C4-2B (cell line): ENCODE measurements around the gene ARHGAP1.

ENCODE experiments used
- H3K27ac ChIP-seq: fragments of 450-650 bp; 2 replicates; pipeline ENCODE4 v1.5.1; 2017
- ZFX ChIP-seq: fragments of 450-650 bp; IDR thresholded peaks from 2 replicates; pipeline ENCODE4 v1.6.1; 2017
- TF ChIP-seq, protein P1 (sequence below): fragments of 450-650 bp; conservative IDR thresholded peaks from 2 replicates; pipeline ENCODE4 v1.5.1; 2017; ENCODE audit warnings: mild to moderate bottlenecking

ARHGAP1 gene

DNA sequence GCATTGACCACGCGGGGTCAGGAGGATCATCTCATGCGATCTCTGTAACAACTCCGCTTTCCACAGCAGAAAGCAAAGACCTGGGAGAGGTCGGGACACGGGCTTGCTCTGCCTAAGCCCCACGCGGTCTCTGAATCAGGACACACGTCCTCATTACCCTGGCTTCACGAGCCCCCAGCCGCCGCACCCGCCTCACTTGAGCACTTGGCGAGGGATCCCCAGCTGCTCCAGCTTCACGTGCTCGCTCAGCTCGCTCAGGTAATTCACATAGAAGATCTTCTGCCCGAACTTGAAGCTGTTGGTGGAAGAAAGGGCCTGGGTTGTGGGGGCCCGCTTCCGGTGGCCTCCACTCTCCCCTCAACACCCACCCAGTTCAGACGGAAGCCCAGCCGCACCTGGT, 19.6 kb downstream of the ARHGAP1 start:
- H3K27ac ChIP-seq = no peak overlapping the region

DNA sequence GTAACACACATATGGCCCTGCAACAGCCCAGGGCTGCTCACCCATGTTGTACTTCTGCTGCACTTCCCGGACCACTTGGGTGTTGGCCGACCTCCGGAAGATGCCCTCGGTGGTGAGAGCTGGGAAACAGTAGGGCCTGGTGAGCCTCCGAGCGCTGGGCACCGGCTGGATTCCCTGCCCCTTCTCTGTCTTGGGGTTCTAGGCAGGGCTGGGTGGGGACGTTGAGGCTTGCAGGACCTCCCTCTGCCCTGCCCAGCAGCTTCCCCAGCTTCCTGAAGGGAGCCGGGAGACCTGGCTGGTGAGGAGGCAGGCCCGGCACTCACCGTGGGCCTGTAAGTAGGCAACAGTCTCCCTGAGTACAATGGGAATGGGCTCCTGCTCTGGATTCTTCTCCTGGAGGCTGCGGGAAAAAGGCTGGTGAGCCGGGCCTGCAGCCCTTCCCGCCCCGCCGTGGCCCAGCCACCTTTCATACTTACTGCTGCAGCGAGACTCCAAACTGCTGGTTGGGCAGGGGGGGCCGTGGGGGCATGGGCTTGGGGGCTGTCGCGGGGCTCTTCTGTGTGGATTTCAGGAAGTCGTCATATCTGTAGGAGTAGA, 20.2 kb downstream of the ARHGAP1 start:
- H3K27ac ChIP-seq = no peak overlapping the region
- no peak for TF ChIP-seq ZFX
- TF ChIP-seq, protein P1, sequence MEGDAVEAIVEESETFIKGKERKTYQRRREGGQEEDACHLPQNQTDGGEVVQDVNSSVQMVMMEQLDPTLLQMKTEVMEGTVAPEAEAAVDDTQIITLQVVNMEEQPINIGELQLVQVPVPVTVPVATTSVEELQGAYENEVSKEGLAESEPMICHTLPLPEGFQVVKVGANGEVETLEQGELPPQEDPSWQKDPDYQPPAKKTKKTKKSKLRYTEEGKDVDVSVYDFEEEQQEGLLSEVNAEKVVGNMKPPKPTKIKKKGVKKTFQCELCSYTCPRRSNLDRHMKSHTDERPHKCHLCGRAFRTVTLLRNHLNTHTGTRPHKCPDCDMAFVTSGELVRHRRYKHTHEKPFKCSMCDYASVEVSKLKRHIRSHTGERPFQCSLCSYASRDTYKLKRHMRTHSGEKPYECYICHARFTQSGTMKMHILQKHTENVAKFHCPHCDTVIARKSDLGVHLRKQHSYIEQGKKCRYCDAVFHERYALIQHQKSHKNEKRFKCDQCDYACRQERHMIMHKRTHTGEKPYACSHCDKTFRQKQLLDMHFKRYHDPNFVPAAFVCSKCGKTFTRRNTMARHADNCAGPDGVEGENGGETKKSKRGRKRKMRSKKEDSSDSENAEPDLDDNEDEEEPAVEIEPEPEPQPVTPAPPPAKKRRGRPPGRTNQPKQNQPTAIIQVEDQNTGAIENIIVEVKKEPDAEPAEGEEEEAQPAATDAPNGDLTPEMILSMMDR = no peak

More for the DNA sequence above, 19.6 kb downstream of the ARHGAP1 start:
- TF ChIP-seq, protein P1 = no peak
- TF ChIP-seq ZFX = no peak

DNA sequence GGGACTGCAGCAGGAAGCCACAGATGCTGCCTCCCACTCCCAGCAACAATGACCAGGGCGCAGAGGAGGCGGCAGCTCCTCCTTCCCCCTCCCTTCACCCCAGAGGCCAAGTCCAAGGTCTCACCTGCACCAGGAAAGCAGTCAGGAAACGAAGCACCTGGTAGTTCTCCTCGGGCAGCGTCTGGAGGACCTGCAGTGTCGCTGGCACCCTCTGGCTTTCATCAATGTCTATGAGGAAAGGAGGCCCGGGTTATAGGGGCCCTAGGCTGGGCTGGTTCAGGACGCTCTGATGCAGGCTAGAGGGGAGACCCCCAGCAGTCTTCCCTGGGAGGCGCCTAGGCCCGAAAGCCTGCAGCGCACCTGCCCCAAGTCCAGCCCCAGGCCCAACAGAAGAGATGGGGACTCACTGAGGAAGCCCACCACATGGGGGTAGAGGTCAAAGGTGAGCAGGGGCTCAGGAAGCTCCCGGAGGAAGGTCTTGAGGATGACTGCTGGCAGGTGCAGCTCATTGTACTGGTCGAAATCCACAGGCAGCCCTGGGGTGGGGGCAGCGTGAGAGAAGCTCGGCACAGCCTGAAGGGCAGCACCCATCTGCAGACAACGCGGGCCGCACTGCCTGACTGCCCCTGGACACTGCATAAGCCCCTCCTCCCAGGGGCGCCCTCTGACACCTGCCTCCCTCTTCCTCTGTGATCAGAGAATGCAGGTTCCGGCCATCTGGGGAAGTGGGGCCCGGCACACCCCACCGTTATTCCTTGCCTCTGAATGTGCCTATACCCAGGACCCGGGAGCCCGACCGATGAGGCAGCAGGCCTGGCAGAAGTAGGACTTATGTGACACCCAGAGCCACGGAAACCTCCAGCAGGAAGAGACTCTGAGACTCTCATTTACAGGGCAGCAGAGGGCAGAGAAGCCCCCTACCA, 20.9 kb downstream of the ARHGAP1 start:
- H3K27ac ChIP-seq = no peak overlapping the region
- TF ChIP-seq, protein P1 = no peak
- TF ChIP-seq ZFX = no peak

DNA sequence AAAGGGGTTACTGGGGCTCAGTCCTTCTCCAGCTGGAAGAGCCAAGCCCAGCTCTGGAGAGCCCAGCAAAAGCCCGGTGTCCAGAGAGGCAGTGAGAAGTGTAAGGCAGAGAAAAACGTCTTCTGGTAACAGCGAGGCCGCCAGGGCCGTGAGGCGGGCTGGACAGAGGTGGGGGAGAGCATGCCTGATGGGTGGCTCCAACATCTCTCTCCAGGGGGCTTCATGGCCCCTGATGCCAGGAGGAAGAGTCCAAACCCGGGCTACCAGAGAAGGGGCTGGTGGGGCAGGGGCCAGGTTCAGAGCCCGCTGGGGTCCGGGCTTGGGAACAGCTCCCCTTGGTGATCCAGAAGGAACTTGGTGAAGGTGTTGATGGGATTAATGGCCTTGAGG, 21.7 kb downstream of the ARHGAP1 start:
- no peak overlapping the region for H3K27ac ChIP-seq
- TF ChIP-seq, protein P1 = no peak
- TF ChIP-seq ZFX = no peak

DNA sequence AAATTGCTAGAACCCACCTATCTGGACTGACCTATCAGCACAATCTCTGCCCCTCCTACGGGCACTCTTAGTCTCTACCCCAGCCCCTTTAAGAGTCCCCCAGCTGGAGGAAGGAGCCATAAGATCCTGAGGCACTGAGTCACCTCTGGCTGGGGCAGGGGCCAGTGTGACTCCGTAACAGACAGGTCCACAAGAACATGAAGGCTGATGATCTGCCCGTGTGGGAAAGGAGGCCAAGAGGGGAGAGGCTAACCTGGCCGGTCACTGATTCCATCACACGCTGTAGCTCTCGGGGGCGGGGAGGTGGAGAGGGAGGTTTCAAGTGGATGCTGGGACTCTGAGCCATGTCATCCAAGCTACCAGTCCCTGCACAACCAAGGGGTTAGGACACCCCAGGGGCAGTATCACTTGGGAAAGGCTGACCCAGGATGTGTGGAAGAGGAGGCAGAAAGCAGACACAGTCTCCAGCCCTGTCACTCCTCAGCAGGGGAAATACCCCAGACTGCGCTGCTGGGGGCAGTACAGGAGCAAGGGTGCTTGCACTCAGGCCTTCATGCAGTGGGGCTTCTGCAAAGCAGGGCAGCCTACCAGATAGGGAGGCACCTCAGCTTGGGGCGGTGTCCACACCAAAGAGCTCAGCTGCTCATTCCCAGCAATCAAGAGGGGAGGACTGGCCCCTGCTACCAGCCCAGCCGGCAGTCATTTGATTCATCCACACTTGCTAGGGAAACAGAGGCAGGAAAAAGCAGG, 22.3 kb downstream of the ARHGAP1 start:
- TF ChIP-seq, protein P1 = no peak
- TF ChIP-seq ZFX = no peak
- no peak overlapping the region for H3K27ac ChIP-seq

DNA sequence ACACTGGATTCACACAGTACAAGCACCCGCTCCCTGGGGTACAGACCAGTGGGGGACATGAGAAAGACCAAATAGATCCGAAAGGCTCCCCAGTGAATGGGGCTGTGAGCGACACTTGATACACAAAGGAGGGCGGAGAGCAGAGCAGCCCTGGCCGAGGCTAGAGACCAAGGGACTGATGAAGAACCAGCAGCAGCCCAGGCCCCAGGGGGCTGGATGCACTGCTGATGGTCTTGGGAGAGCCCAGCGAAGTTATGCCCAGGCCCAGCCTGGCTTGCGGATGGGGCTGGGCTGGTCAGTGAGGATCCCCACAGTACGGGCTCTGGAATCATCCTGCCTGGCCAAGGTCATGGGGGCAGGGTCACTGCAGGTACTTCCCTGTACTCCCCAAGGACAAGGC, 23.2 kb downstream of the ARHGAP1 start:
- no peak for TF ChIP-seq ZFX
- TF ChIP-seq, protein P1 = no peak
- no peak overlapping the region for H3K27ac ChIP-seq
